Lower lobe of right lung (tissue), 2 donors: Measurements from ENCODE around the gene MARS2. TPM values are rescaled to one million over a fixed set of nuclear protein-coding genes. Genes with fewer than 3 reads are reported as not detected.
"Not testable (repeated sequence)": the region's sequence is repeated elsewhere in the genome, so short reads cannot be mapped to it uniquely, and the experiment has no call there.

Experiments used
- ATAC-seq, 2 donors: fragments of 200-7000 bp; cut with Tn5 transposase; one replicate each; pipeline ENCODE4 v1.9.1; 2020 to 2022; ENCODE audit warnings: mild to moderate bottlenecking in 2 of 2, moderate library complexity in 2 of 2
- DNase-seq: peaks from one replicate; pipeline ENCODE4 v3.0.0-alpha.2; 2020
- H3K27ac ChIP-seq: fragments of 200-600 bp; one replicate; pipeline ENCODE4 v1.8.0; 2022
- H3K27me3 ChIP-seq: fragments of 200-600 bp; one replicate; pipeline ENCODE4 v1.8.0; 2022; ENCODE audit warnings: low read depth
- H3K36me3 ChIP-seq: fragments of 200-600 bp; one replicate; pipeline ENCODE4 v1.8.0; 2022; ENCODE audit warnings: mild to moderate bottlenecking
- H3K4me1 ChIP-seq: fragments of 200-600 bp; one replicate; pipeline ENCODE4 v1.8.0; 2022
- H3K4me3 ChIP-seq: fragments of 200-600 bp; one replicate; pipeline ENCODE4 v1.8.0; 2022; ENCODE audit warnings: mild to moderate bottlenecking
- H3K9me3 ChIP-seq: fragments of 200-600 bp; one replicate; pipeline ENCODE4 v1.8.0; 2022
- CTCF ChIP-seq: fragments of 200-600 bp; IDR thresholded peaks from one replicate; pipeline ENCODE4 v1.8.0; 2022; ENCODE audit warnings: antibody characterized with exemption, mild to moderate bottlenecking
- intact Hi-C: fragments of 100-400 bp; cut with DNase I; formaldehyde crosslinking; loops from one replicate; pipeline ENCODE4 v1.11.0; 2022
- total RNA-seq: library from RNA; stranded (reverse); fragmentation: NEBNext Ultra II Directional; extraction: Animal tissue kit (Norgen Biotek cat#: 25700); gene quantifications from one replicate; pipeline ENCODE4 v1.2.1, GENCODE V29; 2021
- donor health status: DM: no; HTN: yes; CAD: no; lungs with severe emphysema.

Gene MARS2
- total RNA-seq, 1 donor from 2014 or later, result 5.0 TPM

DNA sequence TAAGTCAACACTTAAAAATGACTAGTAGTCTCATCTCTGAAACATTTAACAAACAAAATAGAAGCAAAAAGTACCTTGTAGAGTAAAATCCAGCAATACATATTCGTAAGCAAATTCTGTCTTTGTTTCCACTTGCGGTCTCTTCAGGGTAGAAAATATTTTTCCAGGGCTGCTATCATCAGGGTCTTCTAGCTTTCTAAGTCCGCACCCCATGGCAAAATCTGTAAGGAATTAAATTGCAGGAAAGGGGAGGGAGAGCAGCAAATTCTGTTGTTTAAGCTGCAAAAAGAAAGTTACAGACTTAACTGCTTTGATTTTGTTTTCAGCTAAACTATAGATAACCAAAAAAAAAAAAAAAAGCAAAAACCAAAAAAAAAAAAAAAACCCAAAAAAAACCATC is 29.9 kb upstream of the MARS2 start, which contains the start of gene RFTN2:
RFTN2 (minus strand) TSS at position 342 of the 400 bp plus-strand sequence; CDS start at position 213, 129 bp downstream.
- intact Hi-C loops, result no loop called here
- Histone ChIP-seq H3K27me3 (no peaks in the 10 kb centered on the region), H3K9me3 (no peaks in the 10 kb centered on the region), H3K4me3 (peak within 1 kb of the TSS; percentile 43), H3K4me1 (peaks cover 6% of the 10 kb centered on the region), H3K36me3 (no peaks in the 10 kb centered on the region), H3K27ac (peak within 1 kb of the TSS; percentile 49)
- no peak for DNase-seq
- ATAC-seq, result no peak
- no peak for TF ChIP-seq CTCF

GRCh38 chr2:197675711-197676188 is 29.4 kb upstream of the MARS2 start:
- Histone ChIP-seq H3K27ac (peak overlapping the region; percentile 49), H3K4me1 (peaks cover 6% of the 10 kb centered on the region), H3K27me3 (no peaks in the 10 kb centered on the region), H3K36me3 (no peaks in the 10 kb centered on the region), H3K4me3 (peak overlapping the region; percentile 43), H3K9me3 (no peaks in the 10 kb centered on the region)
- no peak for DNase-seq
- intact Hi-C loops, result no loop called here
- TF ChIP-seq CTCF, result no peak
- no peak for ATAC-seq

GRCh38 chr2:197677056-197677455 is 28.1 kb upstream of the MARS2 start:
- Histone ChIP-seq H3K36me3 (no peaks in the 10 kb centered on the region), H3K27ac (no peak overlapping the region), H3K4me3 (no peak overlapping the region), H3K27me3 (no peaks in the 10 kb centered on the region), H3K4me1 (peaks cover 6% of the 10 kb centered on the region), H3K9me3 (no peaks in the 10 kb centered on the region)
- no peak for DNase-seq
- no peak for TF ChIP-seq CTCF
- intact Hi-C loops, result no loop called here
- no peak for ATAC-seq

GRCh38 chr2:197677483-197677882 is 27.7 kb upstream of the MARS2 start:
- intact Hi-C loops, result no loop called here
- Histone ChIP-seq H3K9me3 (no peaks in the 10 kb centered on the region), H3K27me3 (no peaks in the 10 kb centered on the region), H3K36me3 (no peaks in the 10 kb centered on the region), H3K27ac (no peak overlapping the region), H3K4me1 (peaks cover 6% of the 10 kb centered on the region), H3K4me3 (no peak overlapping the region)
- ATAC-seq (no peak), DNase-seq (no peak)
- TF ChIP-seq CTCF, result no peak

DNA sequence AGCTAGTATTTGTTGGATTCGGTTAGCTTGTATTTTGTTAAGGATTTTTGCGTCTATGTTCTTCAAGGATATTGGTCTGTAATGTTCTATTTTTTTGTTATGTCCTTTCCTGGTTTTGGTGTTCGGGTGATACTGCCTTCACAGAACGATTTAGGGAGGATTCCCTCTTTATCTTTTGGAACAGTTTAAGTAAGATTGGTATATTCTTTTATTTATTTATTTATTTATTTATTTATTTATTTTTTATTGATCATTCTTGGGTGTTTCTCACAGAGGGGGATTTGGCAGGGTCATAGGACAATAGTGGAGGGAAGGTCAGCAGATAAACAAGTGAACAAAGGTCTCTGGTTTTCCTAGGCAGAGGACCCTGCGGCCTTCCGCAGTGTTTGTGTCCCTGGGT is 10.0 kb upstream of the MARS2 start:
- H3K27ac ChIP-seq, intact Hi-C loops, H3K4me3 ChIP-seq, H3K36me3 ChIP-seq, H3K27me3 ChIP-seq, H3K4me1 ChIP-seq, H3K9me3 ChIP-seq, DNase-seq, ATAC-seq: not testable (repeated sequence)

GRCh38 chr2:197695971-197696370 is 9.2 kb upstream of the MARS2 start:
- not testable (repeated sequence) for ATAC-seq

DNA sequence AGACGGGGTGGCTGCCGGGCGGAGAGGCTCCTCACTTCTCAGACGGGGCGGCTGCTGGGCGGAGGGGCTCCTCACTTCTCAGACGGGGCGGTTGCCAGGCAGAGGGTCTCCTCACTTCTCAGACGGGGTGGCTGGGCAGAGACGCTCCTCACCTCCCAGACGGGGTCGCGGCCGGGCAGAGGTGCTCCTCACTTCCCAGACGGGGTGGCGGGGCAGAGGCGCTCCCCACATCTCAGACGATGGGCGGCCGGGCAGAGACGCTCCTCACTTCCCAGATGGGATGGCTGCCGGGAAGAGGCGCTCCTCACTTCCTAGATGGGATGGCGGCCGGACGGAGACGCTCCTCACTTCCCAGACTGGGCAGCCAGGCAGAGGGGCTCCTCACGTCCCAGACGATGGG is 8.6 kb upstream of the MARS2 start:
- intact Hi-C loops, H3K9me3 ChIP-seq, H3K4me3 ChIP-seq, H3K4me1 ChIP-seq, H3K27ac ChIP-seq, H3K36me3 ChIP-seq, ATAC-seq, H3K27me3 ChIP-seq, DNase-seq: not testable (repeated sequence)

More at GRCh38 chr2:197695971-197696370, 9.2 kb upstream of the MARS2 start:
- intact Hi-C loops, H3K36me3 ChIP-seq, H3K4me1 ChIP-seq, H3K9me3 ChIP-seq, H3K27me3 ChIP-seq, H3K27ac ChIP-seq, H3K4me3 ChIP-seq, DNase-seq: not testable (repeated sequence)

GRCh38 chr2:197699724-197700123 is 5.4 kb upstream of the MARS2 start:
- not testable (repeated sequence) for ATAC-seq

More at GRCh38 chr2:197699724-197700123, 5.4 kb upstream of the MARS2 start:
- H3K4me3 ChIP-seq, H3K27me3 ChIP-seq, H3K9me3 ChIP-seq, intact Hi-C loops, H3K27ac ChIP-seq, H3K4me1 ChIP-seq, H3K36me3 ChIP-seq, DNase-seq: not testable (repeated sequence)
